Amniotic stem cell (primary cell): ENCODE data around the gene GDPD2.

Source experiments
- DNase-seq: peaks from one replicate; lab custom pipeline; 2025; lab: John Stamatoyannopoulos, UW

The GDPD2 gene

DNA sequence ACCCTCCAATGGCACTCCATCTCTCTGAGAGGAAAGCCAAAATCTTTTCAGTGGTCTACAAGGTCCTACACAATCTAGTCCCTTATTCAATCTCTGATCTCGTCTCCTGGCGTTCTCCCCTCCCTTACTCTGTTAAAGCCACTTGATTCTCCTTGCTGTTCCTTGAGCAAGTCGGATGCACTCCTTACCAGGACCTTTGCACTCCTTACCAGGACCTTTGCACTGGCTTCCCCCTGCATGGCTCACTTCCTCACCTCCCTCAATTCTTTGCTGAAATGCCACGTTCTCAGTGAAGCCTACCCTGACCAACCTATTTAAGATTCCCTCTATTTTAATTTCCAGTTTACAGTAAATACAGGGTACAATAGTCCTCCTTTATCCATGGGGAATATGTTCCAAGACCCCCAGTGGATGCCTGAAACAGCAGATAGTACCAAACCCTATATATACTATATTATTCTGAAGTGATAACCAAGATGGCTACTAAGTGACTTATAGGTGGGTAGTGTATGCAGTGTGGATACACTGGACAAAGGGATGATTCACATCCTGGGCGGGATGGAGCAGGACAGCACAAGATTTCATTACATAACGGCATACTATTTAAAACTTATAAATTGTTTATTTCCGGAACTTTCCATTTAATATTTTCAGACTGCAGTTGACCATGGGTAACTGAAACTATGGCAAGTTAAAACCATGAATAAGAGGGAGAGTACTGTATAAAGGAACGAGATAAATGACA is 15.0 kb downstream of the GDPD2 start:
- DNase-seq, result no peak

GRCh38 chrX:70439016-70439415 is 15.9 kb downstream of the GDPD2 start:
- DNase-seq, result no peak

- no peak for DNase-seq
Measured at GRCh38 chrX:70442224-70442623, 19.1 kb downstream of the GDPD2 start.

DNA sequence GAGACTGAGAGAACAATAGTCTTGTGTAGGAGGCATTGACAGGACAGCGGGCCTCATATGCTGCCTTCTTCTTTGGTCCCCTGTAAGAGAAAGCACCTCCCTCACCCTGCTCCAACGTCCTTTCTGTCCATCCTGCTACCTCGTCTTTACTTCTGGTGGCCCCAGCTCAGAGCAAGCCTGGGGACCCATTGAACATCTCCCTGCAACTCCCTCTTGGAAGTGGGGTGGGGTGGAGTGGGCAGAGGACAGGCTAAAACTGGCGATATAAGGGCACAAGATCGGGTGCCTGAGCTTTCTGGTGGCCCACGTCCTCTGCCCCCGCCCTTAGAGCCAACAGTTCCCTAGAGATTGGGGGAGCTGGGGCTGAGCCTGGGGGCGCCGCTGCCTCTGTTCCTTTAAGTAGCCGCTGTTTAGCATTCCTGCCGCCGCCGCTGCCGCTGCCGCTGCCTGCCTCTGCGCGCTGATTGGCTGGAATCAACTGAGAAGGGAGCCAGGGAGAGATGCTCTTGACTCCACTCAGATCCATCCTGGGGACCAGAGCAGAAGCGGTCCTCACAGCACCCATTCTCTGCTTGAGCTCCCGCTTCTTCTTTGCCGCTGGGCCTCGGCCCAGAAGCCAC is 21.3 kb downstream of the GDPD2 start, which contains the start of gene DLG3:
Gene DLG3, plus strand, starts transcription at position 510 of the 620 bp plus-strand sequence. CDS start 367 bp downstream, outside the sequence.
- no peak for DNase-seq

DNA sequence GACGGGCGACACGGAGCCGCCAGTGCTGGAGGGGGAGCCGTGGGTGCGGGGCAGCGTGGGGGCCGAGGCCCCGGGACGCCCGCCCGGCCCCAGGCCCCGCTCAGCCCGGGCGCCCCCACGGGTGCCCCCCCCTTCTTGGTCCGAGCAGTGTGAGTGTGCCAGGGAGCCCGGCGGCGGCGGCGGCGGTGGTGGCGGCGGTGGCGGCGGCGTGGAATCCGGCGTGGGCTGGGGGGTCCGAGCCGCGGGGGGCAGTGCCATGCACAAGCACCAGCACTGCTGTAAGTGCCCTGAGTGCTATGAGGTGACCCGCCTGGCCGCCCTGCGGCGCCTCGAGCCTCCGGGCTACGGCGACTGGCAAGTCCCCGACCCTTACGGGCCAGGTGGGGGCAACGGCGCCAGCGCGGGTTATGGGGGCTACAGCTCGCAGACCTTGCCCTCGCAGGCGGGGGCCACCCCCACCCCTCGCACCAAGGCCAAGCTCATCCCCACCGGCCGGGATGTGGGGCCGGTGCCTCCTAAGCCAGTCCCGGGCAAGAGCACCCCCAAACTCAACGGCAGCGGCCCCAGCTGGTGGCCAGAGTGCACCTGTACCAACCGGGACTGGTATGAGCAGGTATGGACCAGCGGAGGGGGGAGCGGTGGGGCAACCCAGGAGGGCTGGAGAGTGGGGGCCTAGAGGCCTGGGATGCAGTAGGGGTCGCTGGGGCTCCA is 22.0 kb downstream of the GDPD2 start:
- DNase-seq, result no peak

- no peak for DNase-seq
Measured at GRCh38 chrX:70445951-70446350, 22.8 kb downstream of the GDPD2 start.

GRCh38 chrX:70446380-70447350 is 23.6 kb downstream of the GDPD2 start:
- no peak for DNase-seq

- DNase-seq, result no peak
Measured at GRCh38 chrX:70449457-70449966, 26.4 kb downstream of the GDPD2 start.

DNA sequence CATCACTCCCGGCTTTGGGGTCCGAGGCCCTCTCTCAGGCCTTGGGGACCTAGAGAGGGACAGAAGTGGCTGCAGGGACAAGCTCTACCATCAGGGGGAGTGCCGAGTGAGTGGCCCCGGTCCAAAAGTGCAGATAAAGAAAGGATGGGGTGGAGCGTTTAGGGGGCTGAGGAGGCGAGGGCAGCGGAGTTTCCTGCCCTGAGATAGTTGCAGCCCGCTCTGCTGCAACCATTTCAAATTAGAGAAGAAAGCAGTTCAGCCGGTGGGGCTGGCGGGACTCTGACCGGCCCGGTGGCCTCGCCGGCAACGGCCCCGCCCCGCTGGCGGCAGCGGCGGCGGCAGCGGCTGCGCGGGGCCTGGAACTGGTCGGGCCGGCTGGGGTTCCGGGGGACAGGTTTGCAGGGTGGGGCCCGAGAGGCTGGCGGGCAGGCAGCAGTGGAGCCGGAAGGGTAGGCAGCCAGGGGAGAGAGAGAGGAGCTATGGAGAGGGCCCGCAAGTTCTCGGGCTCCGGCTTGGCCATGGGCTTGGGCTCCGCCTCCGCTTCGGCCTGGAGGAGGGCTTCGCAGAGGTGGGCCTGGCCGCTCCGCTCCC is 29.1 kb downstream of the GDPD2 start:
- peak; percentile 12 for DNase-seq

GRCh38 chrX:70453024-70453618 is 30.0 kb downstream of the GDPD2 start:
- DNase-seq, result no peak

DNA sequence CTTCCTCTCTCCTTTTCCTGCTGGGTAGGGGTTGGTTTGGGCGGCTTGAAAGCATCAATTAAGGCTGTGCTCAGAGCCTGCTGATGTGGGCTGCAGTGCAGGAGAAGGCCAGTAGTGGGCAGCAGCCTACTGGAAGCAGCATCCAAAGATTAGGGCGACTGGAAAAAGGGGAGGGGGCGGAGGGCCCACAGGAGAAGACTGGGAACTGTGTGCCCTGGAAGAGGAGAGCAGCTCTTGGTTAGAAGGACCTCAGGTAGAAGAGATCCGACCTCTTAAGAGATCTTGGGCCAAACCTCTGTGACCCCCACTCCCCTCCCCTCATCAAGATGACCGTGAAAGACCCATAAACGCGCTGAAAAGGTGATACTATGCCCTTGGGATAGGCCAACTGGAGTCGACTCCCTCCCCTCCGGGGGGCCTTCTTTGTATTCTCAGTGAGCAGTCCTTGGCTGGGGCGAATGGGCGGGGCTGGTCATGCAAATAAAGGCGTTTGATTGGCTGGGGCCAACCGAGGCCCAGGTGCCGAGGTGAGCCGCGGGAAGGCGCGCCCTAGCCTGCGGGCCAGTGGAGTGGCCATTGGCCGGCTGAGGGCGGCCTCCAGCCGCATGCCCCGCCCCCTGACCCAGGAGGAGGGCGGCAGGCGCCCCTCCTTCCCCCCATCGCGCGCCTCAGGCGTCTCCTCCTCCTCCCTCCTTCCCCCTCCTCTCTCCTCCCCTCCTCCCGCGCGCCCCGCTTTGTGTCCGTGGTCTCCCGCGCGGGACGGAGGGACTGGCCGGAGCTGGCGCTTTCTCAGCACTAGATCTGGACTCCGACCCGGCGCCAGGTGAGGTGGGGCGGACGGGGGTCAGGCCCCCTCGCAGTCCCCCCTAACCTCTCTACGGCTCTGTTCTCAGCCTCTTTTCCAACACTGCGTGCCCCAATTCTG is 31.6 kb downstream of the GDPD2 start:
- no peak for DNase-seq

DNA sequence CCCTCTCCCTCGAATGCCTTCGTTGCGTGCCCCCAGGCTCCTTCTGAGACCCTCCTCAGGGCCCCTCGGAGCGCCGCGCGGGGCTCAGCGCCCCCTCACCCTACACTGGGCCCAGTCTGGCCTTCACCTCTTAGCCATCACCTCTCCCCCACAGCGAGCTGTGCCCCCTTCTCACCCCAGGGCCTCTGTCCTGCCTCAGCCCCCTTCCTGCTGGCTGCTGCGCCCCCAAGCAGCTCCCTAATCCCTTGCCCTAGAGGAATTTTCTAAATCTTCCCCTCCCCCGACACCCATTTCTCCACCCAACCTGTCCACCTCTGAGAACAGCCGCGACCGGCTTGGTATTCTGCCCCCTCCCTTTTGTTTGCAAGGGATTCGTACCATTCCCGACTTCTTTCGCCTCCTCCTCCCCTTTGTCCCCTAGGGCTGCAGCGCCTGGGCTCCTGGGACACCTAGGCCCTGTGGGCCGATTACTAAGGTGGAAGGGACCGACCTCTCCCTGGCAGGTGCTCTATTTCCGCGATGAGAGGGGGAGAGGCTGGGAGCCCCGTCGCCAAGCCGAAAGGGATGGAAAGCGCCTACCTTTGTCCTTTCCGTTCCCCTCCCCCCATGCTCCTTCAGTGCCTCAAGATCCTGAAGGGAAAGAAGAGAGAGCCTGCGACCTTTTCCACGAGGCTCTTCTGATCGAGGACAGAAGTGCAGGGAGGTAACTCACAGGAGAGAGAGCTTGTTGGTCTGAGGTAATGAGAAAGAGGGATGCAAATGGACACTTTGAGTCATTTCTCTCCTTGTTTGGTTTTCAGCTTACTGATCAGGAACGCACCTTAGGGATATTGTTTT is 32.5 kb downstream of the GDPD2 start:
- DNase-seq, result no peak

DNA sequence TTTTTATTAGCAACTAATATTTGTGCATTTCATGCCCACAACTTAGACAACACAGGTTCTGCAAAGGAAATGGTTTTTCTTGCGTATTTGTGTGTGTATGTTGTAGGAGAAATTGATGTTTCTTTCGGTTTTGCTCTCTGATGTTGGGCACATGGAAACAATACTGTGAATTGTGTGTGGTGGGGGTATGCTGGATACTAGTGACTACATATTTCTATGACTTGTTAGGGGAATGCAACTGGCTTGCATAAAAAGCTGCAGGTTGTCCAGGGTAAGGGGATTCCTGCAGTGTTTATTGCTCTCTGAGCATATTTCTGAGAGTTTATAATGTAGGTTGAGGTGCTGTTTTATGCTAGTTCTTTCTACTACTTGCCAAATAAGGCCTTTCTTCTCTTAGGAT is 33.1 kb downstream of the GDPD2 start:
- no peak for DNase-seq

DNA sequence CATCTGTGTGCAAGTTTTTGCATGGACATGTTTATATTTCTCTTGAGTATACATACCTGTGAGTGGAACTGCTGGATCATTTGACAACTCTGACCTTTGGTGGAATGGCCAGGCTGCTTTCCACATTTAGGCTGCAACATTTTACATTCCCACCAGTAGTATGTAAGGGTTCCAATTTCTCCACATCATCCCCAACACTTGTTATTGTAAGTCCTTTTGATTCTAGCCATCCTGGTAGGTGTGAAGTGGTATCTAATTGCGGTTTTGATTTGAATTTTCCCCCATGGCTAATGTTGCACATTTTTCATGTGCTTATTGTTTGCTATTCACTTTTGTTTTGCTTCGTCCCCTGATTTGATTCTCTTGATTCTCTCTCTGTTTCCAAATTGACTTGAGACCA is 37.9 kb downstream of the GDPD2 start:
- no peak for DNase-seq

DNA sequence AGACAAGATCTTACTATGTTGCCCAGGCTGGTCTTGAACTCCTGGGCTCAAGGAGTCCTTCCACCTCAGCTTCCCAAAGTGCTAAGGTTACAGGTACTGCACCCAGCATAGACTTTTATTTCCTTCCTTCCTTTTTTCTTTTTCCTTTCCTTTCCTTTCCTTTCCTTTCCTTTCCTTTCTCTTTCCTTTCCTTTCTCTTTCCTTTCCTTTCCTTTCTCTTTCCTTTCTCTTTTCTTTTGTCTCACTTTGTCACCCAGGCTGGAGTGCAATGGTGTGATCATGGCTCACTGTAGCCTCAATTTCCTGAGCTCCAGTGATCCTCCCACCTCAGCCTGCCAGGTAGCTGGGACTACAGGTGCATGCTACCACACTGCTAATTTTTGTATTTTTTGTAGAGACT is 40.9 kb downstream of the GDPD2 start:
- no peak for DNase-seq

DNA sequence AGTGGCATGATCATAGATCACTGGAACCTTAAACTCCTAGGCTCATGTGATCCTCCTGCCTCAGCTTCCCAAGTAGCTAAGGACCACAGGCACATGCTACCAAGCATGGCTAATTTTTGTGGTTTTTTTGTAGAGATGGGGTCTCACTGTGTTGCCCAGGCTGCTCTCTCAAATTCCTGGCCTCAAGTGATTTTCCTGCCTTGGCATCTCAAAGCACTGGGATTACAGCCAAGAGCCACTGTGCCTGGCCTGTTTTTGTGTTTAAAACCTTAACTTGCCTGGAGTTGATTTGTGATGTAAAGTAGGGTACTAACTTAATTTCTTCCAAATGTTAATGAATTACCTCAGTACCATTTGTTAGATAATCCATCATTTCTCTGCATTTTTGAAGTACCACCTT is 43.9 kb downstream of the GDPD2 start:
- no peak for DNase-seq

DNA sequence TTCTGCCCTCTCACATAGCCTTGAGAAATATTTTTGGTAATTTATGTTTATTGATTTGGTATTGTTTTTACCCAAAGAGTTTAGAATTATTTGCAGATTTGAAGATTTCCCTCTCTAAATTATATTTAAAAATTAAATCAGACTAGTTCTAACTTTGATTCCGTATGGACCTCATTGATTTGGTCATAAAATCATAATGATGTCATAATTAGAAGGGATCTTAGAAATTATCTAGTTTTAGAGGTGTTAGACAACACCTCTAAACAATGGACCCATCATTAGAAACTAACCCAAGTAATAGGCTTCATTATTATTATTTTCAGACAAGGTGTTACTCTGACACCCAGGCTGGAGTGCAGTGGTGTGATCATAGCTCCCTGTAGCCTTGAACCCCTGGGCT is 45.6 kb downstream of the GDPD2 start:
- no peak for DNase-seq

DNA sequence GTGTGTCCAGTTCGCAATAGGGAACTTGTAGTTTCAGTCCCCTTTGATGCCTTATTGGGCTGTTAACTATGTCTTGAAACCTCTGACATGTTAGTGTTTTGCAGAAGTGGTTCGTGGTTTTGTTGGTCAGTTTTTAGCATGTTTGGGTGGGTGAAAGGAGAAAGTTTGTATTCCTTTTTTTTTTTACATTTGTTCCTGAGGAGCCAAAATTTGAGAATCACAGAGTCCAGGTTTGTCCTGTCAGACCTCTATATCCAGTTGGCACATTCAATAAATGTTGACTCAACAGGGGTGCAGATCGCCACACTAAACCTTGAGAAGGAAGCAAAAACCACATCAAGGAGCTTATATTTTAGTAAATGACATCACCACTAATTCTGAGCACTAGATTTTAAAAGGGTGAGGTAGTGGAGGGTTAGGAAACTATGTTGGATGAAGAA is 47.8 kb downstream of the GDPD2 start:
- DNase-seq, result no peak
